GM13977 (cell line): ENCODE results near the gene TMEM120B.

ENCODE experiments used
- DNase-seq: peaks from one replicate; pipeline ENCODE4 v3.0.0; 2012; ENCODE audit warnings: low spot score
- CTCF ChIP-seq: IDR thresholded peaks from 2 replicates; pipeline ENCODE4 v1.5.1; 2012; ENCODE audit warnings: mild to moderate bottlenecking, control low read depth; ENCODE audit not compliant: insufficient read depth; ENCODE audit errors: extremely low read depth, missing control alignments
- in situ Hi-C: fragments of 300-500 bp; cut with MboI; formaldehyde crosslinking; loops from one replicate; pipeline ENCODE4 v1.12.0; 2022; ENCODE audit warnings: low sequenced_read_pairs, low pct_unique_long_range_greater_than_20kb, mixed read lengths, inconsistent platforms; ENCODE audit not compliant: unreplicated experiment

The TMEM120B gene

GRCh38 chr12:121776190-121777098 lies 63.9 kb downstream of the TMEM120B start:
- in situ Hi-C loops, result no loop called here
- peak; percentile 90 for DNase-seq
- peak; percentile 94 for TF ChIP-seq CTCF

GRCh38 chr12:121778567-121779421 lies 66.2 kb downstream of the TMEM120B start:
- in situ Hi-C loops, result no loop called here
- DNase-seq, result no peak
- no peak for TF ChIP-seq CTCF

- no peak for TF ChIP-seq CTCF
- in situ Hi-C loops, result no loop called here
- DNase-seq, result no peak
These were observed 66.9 kb downstream of the TMEM120B start for GRCh38 chr12:121779422-121779895.

GRCh38 chr12:121780429-121780828 lies 67.9 kb downstream of the TMEM120B start:
- in situ Hi-C loops, result no loop called here
- DNase-seq, result no peak
- TF ChIP-seq CTCF, result no peak

- no peak for DNase-seq
- in situ Hi-C loops, result no loop called here
- TF ChIP-seq CTCF, result no peak
These were observed 69.0 kb downstream of the TMEM120B start for GRCh38 chr12:121781484-121781997.
